K562 (cell line): ENCODE results near the gene SCTR. TPM values are rescaled to one million over a fixed set of nuclear protein-coding genes. Genes with fewer than 3 reads are reported as not detected.

Experiments used
- ZNF318 ChIP-seq, 2 experiments: fragments of 450-650 bp; IDR thresholded peaks; 2 replicates each; pipeline ENCODE4 v1.6.1; 2016; ENCODE audit warnings: mild to moderate bottlenecking in 2 of 2, borderline replicate concordance in 1 of 2, low read depth in 1 of 2, moderate library complexity in 1 of 2
- polyA plus RNA-seq, 8 experiments: library from polyadenylated mRNA; depleted of rRNA in 4 of 8; stranded (reverse) in 5 of 8; unstranded in 3 of 8; fragments of >200 nt; fragmentation: Nextera tagmentation in 2 of 8; fragmentation: Illumina TruSeq in 1 of 8; extraction: Ambion mirVana in 2 of 8; extraction: Trizol in 1 of 8; gene quantifications; 2 replicates each; pipeline versions ENCODE4 v1.2.1 to v1.2.3, GENCODE V29; 2011 to 2014; ENCODE audit warnings: inconsistent platforms in 1 of 8, missing spikeins in 1 of 8
- total RNA-seq, 7 experiments: library from RNA; depleted of rRNA in 6 of 7; stranded (reverse); fragments of >200 nt in 6 of 7; fragmentation: Illumina TruSeq in 2 of 7; extraction: Trizol in 2 of 7; gene quantifications; 2 replicates each; pipeline versions ENCODE4 v1.2.1 to v1.2.3, GENCODE V29; 2011 to 2021; ENCODE audit warnings: low replicate concordance in 1 of 7

Gene SCTR
- total and polyA plus RNA-seq, 9 of the 15 experiments (the other 6 are each of a cell fraction or from before 2014, with no cell fraction given), result not detected

GRCh38 chr2:119475857-119476244, 48.4 kb downstream of the SCTR start (continued):
- TF ChIP-seq ZNF318 (IDR thresholded peaks at IDR 0.05; ENCODE audit: borderline replicate concordance in 1 of 2, low read depth in 1 of 2), result no peak
